Transverse colon (tissue), 4 donors: Measurements from ENCODE around the gene ASB11.

Experiments used
- CTCF ChIP-seq, 5 experiments: fragments of 200-600 bp in 3 of 5; fragments of 450-650 bp in 2 of 5; sonication (generic) in 3 of 5; IDR thresholded peaks; 1 replicate in 2 of 5; 2 replicates in 3 of 5; pipeline ENCODE4 v1.5.1; 2016 to 2017; ENCODE audit warnings: antibody characterized with exemption in 5 of 5, inconsistent platforms in 3 of 5, mild to moderate bottlenecking in 2 of 5, moderate library complexity in 1 of 5
- EP300 ChIP-seq: sonication (generic); formaldehyde crosslinking; IDR thresholded peaks from one replicate; pipeline ENCODE4 v1.6.1; 2017; ENCODE audit warnings: antibody characterized with exemption, low read depth
- POLR2A ChIP-seq: fragments of 450-650 bp; IDR thresholded peaks from one replicate; pipeline ENCODE4 v1.6.1; 2016; ENCODE audit warnings: antibody characterized with exemption, mild to moderate bottlenecking, moderate library complexity
- POLR2AphosphoS5 ChIP-seq, 3 donors: sonication (generic); formaldehyde crosslinking; IDR thresholded peaks; one replicate each; pipeline ENCODE4 v1.6.1; 2016; ENCODE audit warnings: antibody characterized with exemption in 3 of 3

- no peak for TF ChIP-seq POLR2AphosphoS5 (IDR thresholded peaks at IDR 0.05)
- no peak for TF ChIP-seq CTCF (IDR thresholded peaks at IDR 0.05)
- TF ChIP-seq POLR2A, result no peak
- no peak for TF ChIP-seq EP300
These were observed 17.2 kb downstream of the ASB11 start for GRCh38 chrX:15298201-15298600.
